Coronary artery (tissue), 2 donors: ENCODE data around the gene NOTUM.

Experiments
- DNase-seq: peaks from one replicate; pipeline ENCODE4 v3.0.0-alpha.2; 2017; ENCODE audit warnings: low spot score
- H3K27ac ChIP-seq, 2 donors: fragments of 200-600 bp; sonication (generic); one replicate each; pipeline ENCODE4 v1.5.1; 2016 to 2019
- H3K4me3 ChIP-seq: fragments of 200-600 bp; sonication (generic); 2 replicates; pipeline ENCODE4 v1.5.1; 2016; ENCODE audit warnings: mild to moderate bottlenecking, moderate library complexity
- TF ChIP-seq, protein P1 (sequence below): fragments of 200-600 bp; sonication (generic); IDR thresholded peaks from one replicate; pipeline ENCODE4 v1.5.1; 2019; ENCODE audit warnings: antibody characterized with exemption

Gene NOTUM

DNA sequence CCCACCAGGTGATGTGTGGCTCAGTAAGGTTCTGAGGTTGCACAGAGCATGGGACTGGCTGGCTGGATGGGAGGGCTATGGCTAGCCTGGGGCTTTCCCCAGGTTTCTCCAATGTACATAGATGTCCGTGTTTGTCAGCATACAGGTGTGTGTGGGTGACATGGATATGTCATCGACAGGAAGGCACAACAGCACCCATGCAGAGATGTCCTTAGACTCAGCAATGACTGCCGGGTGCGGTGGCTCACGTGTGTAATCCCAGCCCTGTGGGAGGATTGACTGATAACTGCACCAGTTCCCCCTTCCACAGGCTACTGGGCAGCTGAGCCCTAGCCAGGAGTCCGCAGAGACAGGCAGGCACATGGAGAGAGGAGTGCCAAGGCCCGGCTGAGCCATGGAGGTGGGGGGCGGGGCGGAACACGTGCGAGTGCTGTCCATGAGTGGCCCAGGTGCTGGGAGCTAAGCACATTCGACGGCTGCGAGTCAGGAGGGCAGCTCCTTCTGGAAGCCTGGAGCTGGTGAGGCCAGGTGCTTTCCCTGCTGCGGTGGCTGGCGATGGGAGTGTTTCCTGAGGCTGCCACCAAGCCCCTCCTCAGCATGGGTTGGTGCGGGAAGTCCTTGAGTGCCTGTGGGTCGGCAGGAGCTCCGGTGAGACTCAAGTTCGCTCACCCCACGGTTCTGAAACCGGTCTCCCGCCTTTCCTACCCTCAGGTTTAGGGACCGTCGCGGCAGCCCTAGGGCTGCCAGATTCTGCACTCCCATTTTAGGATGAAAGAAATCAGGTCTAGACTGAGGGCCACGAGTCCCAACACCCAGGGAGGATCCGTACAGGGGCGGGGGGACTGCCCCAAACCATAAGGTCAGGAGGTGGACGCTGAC, 15.6 kb upstream of the NOTUM start:
- DNase-seq, result no peak
- Histone ChIP-seq H3K4me3 (peak overlapping the region; percentile 79), H3K27ac (peak overlapping the region; percentile 81 to 88)
- TF ChIP-seq, protein P1, sequence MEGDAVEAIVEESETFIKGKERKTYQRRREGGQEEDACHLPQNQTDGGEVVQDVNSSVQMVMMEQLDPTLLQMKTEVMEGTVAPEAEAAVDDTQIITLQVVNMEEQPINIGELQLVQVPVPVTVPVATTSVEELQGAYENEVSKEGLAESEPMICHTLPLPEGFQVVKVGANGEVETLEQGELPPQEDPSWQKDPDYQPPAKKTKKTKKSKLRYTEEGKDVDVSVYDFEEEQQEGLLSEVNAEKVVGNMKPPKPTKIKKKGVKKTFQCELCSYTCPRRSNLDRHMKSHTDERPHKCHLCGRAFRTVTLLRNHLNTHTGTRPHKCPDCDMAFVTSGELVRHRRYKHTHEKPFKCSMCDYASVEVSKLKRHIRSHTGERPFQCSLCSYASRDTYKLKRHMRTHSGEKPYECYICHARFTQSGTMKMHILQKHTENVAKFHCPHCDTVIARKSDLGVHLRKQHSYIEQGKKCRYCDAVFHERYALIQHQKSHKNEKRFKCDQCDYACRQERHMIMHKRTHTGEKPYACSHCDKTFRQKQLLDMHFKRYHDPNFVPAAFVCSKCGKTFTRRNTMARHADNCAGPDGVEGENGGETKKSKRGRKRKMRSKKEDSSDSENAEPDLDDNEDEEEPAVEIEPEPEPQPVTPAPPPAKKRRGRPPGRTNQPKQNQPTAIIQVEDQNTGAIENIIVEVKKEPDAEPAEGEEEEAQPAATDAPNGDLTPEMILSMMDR, result no peak

DNA sequence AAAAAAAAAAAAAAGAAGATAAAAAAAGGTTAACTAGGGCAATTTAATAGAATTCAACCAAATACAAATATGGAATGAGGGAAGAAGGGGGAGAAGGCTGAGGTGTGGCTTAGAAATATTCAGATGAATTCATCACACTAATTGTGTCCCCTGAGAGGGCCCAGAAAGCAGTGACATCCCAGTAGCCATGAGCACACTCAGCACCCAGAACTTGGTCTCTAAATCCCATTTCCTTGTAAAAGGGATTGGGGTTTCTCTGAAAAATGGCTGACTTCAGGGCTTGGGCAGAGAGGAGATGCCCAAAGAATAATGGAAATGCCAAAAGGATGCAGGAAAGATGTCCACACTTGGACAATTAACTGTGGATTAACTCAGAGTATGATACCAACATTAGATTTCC, 12.4 kb upstream of the NOTUM start:
- Histone ChIP-seq H3K27ac (no peak overlapping the region), H3K4me3 (no peak overlapping the region)
- TF ChIP-seq, protein P1, result no peak
- no peak for DNase-seq

DNA sequence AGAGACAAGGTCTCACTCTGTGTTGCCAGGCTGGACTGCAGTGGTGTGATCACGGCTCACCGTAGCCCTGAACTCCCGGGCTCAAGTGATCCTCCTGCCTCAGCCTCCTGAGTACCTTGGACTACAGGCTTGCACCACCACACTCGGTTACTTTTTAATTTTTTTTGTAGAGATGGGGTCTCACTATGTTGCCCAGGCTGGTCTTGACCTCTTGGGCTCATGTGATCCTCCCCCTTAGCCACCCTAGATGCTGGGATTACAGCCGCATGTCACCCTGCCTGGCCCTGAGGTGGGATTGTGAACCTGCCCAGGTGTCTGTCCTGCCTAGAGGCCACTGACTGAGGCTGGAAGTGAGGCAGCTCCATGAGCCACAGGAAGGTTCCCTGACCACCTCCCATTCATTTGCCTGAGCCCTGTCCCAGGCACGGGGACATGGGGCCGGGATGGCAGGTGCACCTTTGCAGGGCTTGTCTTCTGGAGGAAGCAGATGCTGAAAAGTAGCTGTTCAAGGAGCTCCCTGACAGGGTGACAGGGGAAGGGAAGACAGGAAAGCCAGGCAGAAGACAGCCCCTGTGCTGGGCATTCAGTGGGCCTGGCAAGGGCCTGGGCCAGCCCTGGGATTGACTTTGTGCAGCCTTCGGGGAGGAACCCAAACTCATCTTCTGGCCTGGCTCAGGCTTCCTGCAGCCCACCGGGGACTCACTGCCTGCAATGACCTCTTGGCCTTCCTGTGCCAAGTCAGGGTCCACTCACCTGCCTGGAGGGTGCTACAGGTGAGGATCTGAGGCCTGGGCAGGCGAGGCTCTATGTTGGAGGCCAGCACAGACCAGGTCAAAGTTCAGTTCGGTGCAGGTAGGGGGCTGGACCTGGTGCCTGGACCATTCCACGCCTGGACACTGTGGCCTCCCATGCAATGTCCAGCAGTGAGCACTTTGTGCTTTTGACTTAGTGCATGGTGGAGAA, 8.1 kb upstream of the NOTUM start:
- DNase-seq, result no peak
- no peak overlapping the region for H3K4me3 ChIP-seq
- TF ChIP-seq, protein P1, result no peak
- H3K27ac ChIP-seq, result no peak overlapping the region

DNA sequence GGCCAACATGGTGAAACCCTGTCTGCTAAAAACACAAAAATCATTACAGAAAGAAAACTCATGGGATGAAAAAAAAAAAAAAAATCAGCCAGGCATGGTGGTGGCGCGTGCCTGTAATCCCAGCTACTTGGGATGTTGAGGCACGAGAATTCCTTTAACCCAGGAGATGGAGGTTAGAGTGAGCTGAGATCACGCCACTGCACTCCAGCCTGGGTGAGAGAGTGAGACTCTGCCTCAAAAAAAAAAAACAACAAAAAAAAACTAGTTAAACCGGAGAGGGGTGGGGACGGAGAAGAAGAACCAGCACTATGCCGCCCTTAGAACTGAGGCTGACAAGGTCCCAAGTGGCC, 7.4 kb upstream of the NOTUM start:
- no peak for DNase-seq
- H3K27ac ChIP-seq, result no peak overlapping the region
- H3K4me3 ChIP-seq, result no peak overlapping the region
- TF ChIP-seq, protein P1, result no peak

DNA sequence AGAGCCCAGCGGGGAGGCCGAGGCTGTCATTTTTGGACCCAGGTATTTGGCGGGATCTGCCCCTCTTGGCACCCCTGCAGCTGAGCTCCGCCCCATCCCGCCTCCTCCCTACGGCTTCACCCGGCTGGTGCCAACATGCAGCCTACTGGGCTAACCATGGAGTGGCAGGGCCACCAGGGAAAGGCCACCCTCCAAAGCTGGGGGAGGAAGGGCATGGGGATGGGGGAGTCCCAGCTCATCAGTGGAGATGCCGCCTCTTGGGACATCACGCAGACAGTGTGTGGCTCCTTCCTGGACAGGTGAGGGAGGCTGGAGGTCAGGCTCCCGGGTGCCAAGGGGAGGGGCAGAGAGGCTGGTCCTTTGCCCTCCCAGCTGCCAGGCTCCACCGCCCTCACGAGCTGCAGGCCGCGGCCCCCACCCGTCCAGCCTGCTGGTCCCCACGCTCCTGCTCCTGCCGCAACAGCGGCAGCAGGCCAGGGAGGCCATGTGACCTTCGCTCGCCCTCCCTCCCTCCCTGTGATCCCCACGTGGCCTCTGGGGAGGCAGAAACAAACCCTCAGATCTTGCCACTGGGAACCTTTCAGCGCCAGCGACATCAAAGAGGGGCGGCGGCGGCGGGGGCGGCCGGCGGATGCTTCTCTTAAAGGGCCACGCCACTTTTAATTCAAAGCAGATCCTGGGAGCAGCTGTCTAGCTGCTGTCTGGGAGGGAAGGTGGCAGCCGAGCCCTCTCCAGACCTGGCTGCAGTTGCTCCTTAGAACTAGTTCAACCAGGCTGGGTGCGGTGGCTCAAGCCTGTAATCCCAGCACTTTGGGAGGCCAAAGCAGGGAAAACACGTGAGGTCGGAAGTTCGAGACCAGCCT, 6.8 kb upstream of the NOTUM start:
- H3K27ac ChIP-seq, result no peak overlapping the region
- peak overlapping the region; percentile 36 for H3K4me3 ChIP-seq
- TF ChIP-seq, protein P1, result no peak
- DNase-seq, result no peak

DNA sequence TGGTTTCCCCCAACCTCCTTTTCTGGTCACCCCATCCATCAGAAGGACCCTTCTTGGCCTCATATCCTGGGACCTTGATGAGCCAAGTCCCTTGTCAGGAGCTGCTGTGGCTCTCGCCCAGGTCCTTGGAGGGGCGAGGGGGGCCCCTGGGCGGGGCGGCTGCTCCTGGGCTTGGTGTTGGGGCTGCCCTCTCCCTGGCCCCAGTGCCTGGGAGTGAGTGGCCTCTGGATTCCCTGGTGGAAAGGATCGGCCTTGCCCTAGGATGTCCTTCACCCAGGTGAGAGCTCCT, 6.2 kb upstream of the NOTUM start:
- H3K4me3 ChIP-seq, result no peak overlapping the region
- TF ChIP-seq, protein P1, result no peak
- no peak overlapping the region for H3K27ac ChIP-seq

More for the DNA sequence above, 6.2 kb upstream of the NOTUM start:
- no peak for DNase-seq
